Measurements from ENCODE around the gene CCM2.
"Not testable (repeated sequence)": the region's sequence is repeated elsewhere in the genome, so short reads cannot be mapped to it uniquely, and the experiment has no call there.

CCM2 gene

DNA sequence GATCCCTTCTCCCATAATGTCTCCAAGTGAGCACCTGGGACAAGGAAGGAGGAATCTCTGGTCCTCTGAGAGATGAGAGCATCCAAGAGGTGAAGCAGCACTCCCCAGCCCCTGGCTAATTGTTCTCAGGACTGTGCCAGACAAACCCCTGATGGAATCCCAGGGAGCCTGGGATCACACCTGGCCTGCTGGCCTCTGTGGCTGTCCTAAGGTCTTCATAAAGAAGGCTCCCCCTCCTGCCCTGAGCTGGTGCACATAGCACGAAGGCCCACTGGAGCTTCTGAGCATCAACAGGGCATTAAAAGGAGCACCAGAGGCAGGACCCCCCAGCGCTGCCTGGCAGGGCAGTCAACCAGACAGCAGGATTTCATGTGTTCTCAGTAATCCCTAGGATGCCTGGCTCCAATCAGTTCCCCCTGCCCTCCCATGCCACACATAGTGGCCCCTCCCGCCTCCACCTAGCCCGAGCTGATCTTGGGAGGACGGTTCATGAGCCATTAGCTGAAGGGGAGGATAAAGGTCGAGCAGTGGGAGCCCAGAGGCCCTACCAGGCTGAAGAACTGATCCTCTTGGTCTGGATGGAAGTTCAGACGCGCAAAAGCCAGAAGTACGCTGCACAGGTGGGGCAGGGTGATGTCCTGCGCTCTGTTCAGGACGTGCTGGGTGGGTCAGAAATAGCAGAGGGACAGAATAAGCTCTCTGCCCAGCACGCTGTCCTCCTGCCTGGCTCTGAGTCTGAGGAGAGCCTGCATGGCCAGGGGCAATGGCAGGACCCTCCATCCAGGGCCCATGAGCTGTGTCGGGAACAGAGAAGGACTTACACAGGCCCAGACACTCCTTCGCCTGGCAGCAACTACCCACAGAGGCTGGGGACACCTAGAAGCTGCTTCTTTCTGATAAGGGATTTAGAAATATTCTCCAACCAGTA is 103.0 kb downstream of the CCM2 start:
- DNase-seq (ENCODE audit: low read depth), result no peak

GRCh38 chr7:45103958-45104843 is 104.2 kb downstream of the CCM2 start:
- no peak for DNase-seq (ENCODE audit: low read depth)

- no peak for DNase-seq (ENCODE audit: low read depth)
Measured at GRCh38 chr7:45104844-45105587, 105.0 kb downstream of the CCM2 start.

- no peak for DNase-seq (ENCODE audit: low read depth)
Measured at GRCh38 chr7:45105588-45106188, 105.7 kb downstream of the CCM2 start.

DNA sequence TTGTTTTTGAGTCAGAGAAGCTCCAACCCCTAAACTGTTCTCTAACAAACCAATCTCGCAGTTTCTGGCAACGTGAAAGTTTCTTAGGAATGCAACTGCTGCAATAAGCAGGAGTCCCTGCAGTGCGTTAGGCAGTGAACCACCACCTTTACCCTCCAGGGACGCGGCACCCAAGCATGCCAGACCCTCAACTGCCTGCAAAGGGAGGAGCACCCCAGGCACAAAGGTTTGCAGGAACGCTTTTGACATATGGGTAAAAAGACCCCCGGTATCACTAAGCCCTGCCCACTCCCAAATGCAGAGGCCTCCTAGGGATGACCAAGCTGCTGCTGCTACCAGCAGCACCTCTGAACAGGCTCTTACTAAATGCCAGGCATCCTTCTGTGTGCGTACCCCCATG is 106.8 kb downstream of the CCM2 start:
- DNase-seq (ENCODE audit: low read depth), result no peak

DNA sequence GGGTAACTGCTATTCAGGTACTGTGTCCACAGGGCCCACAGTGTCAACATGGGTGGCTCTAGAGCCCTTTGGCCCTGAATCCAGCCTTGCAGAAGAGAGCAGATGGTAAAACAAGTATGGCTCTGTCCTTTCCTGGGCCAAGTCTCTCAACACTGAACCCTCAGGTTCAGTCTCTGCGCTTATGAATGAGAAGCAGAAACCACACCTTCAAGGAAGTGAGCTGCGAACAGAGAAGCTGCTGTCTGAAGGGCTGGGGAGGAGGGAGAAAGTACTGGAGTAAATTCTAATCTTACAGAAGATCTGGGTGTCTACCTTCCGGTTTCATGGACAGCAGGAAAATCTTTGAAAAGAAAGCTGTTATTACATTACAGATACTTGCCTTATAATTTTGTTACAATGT is 107.4 kb downstream of the CCM2 start:
- DNase-seq (ENCODE audit: low read depth), result no peak

DNA sequence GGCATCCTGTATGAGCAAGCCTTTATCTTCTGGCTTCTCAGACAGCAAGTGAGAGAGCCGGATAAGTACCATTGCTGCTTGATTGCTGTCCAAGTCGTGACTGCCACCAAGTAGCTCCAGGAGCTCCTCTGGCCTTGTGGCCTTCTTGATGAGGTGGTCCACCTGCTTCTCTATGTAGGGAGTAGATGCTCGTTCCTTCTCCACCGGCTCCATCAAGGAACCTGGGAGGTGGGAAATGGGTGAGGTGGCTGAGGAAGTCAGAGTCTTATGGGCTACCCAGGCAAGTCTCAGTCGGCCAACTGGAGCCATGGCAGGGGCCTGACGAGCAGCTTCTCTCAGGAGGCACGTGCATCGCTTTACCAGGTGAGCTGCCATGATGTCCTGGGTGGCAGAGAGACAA is 108.9 kb downstream of the CCM2 start:
- no peak for DNase-seq (ENCODE audit: low read depth)

DNA sequence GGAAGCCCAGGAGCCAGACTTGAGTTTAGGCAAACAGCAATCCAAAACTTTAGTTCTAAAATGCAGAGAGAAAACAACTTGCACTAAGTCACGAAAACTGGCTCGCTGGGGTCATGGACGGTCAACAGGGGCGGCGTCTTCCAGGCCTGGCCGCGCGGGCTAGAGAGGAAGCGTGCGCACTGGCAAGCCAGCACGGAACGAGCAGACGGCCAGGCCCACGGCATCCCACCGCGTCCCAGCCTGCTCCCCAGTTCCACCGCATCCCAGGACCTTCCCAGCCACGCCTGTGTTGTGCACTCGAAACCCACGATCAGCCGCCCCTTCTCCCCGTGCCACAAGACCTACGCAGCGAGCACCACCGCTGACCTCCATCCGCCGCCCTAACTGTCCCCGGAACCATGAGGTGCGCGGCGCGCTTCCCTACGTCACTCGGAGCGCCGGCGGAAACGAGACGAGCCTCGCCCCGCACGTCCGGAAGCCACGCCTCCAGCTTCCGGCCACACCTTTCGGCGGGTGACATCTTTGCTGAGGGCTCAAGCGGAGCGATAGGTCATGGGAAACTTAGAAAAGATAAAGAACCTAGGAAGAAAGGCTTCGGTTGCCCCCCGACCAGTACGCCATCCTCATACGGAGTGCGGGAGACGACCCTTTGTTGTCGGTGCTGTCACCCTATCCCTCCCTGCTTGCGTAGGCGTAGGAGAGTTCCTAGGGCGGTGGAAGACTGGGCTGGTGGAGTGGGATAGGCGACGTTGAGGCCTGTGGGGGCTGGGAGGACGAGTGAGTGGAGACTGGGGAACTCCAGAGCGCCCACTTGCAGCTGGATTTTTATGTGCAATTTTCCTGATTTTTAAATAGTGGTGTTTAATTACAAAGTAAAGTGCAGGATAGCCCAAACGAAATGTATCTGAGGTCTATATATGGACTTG is 111.6 kb downstream of the CCM2 start, which contains the start of gene TBRG4:
TBRG4 (minus strand) TSS at position 400 of the 926 bp plus-strand sequence. CDS start 2,460 bp downstream, outside the sequence.
- peak; percentile 54 for DNase-seq (ENCODE audit: low read depth)

DNA sequence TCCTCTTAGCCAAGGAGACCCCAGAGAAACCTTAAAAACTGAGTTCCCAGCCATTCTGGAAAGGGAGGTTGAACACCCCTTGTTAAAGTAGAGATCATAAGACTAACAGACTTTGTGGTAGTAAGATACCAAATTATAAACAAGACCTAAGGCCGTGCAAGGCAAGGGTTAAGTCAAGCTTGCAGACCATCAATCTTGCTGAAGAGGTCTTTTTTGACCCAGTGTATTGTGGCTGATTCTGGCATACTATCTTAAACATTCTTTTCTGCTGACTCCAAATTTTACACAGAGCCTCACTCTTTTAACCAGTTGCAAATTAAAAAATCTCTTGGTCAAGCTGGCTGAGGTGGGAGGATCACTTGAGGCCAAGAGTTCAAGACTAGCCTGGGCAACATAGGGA is 112.6 kb downstream of the CCM2 start:
- no peak for DNase-seq (ENCODE audit: low read depth)

GRCh38 chr7:45114257-45114656 is 114.3 kb downstream of the CCM2 start:
- not testable (repeated sequence) for DNase-seq (ENCODE audit: low read depth)

DNA sequence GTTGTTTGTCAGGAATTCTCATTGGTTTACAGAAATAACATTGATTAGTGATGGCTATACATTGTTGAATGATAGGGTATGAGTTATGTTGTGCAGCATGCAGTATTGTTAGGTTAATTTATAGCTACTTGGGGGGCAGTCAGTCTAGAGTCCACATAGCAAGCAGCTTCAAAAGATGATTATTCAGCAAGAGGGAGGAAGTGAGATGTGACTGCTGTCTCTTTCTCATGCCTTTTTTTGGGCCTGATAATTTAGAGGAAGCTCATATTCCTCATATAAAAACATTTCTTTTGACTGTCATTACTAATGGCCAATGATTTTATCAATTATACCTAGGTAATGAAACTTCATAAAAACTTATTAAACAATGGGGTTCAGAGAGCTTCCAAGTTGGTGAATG is 114.9 kb downstream of the CCM2 start:
- DNase-seq (ENCODE audit: low read depth), result no peak

DNA sequence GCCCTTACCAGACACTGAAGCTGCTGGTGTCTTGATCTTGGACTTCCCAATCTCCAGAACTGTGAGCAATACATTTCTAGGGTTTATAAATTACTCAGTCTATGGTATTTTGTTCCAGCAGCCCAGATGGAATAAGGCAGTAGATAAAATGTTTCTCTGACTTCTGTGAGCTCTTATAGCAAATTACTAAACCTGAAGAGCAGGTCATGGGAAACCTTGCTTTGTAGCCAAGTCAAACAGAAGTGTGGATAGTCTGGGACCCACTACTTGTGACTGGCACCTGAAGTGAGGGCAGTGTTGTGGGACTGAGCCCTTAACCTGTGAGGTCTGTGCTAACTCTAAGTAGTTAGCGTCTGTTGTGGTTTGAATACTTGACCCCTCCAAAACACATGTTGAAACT is 116.0 kb downstream of the CCM2 start:
- no peak for DNase-seq (ENCODE audit: low read depth)

- no peak for DNase-seq (ENCODE audit: low read depth)
Measured at GRCh38 chr7:45117582-45117981, 117.6 kb downstream of the CCM2 start.

DNA sequence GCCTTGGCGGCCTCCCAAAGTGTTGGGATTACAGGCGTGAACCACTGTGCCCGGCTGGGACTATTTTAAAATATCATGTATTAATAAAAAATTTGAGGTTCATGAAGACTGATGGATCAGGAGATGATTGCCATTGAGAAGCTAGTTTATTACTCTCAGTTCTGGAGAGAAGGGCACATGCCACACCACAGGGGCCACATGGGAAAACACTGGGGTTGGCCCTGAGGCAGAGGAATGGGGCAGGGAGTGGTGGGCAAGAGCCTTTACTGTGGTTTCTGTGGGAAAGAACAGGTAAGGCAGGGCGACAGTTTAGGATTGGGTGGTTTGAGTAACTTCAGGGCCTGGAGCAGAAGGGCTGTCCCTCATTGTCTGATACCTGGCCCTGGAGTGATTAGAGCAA is 118.3 kb downstream of the CCM2 start:
- DNase-seq (ENCODE audit: low read depth), result no peak

GRCh38 chr7:45118889-45119331 is 118.9 kb downstream of the CCM2 start:
- no peak for DNase-seq (ENCODE audit: low read depth)

DNA sequence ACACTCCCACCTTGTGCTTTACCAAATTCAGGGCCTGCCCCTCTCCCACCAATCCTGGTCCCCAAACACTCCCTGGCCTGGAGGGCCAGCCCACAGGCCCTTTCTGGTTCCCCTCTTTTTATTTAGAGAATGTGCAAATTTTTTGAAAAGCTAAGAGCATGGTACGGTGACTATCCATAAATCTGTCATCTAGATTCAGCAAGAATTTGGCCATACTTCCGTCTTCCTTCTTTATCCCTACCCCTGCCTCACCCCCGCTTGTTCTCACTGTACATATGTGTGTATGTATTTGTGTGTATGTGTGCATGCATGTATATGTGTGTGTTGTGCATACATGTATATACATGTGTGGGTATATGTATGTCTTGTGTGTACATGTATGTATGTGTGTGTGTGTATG is 119.5 kb downstream of the CCM2 start:
- no peak for DNase-seq (ENCODE audit: low read depth)

- DNase-seq (ENCODE audit: low read depth), result no peak
Measured at GRCh38 chr7:45122975-45123860, 123.2 kb downstream of the CCM2 start.

- no peak for DNase-seq (ENCODE audit: low read depth)
Measured at GRCh38 chr7:45123913-45124710, 124.1 kb downstream of the CCM2 start.
